SK-N-SH (cell line): ENCODE measurements around the gene PRR22. TPM values are rescaled to one million over a fixed set of nuclear protein-coding genes. Genes with fewer than 3 reads are reported as not detected.

Experiments used
- CTCF ChIA-PET: fragments of 300-600, 350-600 bp; formaldehyde crosslinking; extraction: SDS; loops from one replicate; lab custom pipeline; 2021; lab: Yijun Ruan, JAX
- POLR2A ChIA-PET: fragments of 350-600 bp; sonication (Branson Sonifier 250); formaldehyde crosslinking; extraction: SDS; loops from one replicate; lab custom pipeline; 2020; ENCODE audit warnings: antibody characterized with exemption, inconsistent platforms; lab: Yijun Ruan, JAX
- DNase-seq: peaks from one replicate; pipeline ENCODE4 v3.0.0; 2012
- H2AFZ ChIP-seq: fragments of 200-600 bp; sonication (generic); 2 replicates; pipeline ENCODE4 v1.8.1; 2016; ENCODE audit warnings: antibody characterized with exemption, mild to moderate bottlenecking, low read depth
- H3F3A ChIP-seq: fragments of 200-600 bp; sonication (generic); replicated peaks from 2 replicates; pipeline ENCODE3; 2016; ENCODE audit warnings: antibody characterized with exemption, mild to moderate bottlenecking; ENCODE audit not compliant: insufficient read depth
- H3K27ac ChIP-seq, 2 experiments: fragments of 200-500 bp in 1 of 2; fragments of 200-600 bp in 1 of 2; sonication (Bioruptor generic) in 1 of 2; sonication (generic), shearing (Covaris generic) in 1 of 2; 2 replicates each; pipeline versions ENCODE4 v1.5.1 to v1.6.1; 2014 to 2016; ENCODE audit warnings: low read depth in 2 of 2, inconsistent platforms in 1 of 2, low read length in 1 of 2, mild to moderate bottlenecking in 1 of 2, mixed read lengths in 1 of 2
- H3K27me3 ChIP-seq: fragments of 200-600 bp; sonication (generic), shearing (Covaris generic); 2 replicates; pipeline ENCODE4 v1.6.1; 2016; ENCODE audit warnings: mixed run types; ENCODE audit not compliant: insufficient read depth
- H3K36me3 ChIP-seq, 2 experiments: fragments of 200-500 bp in 1 of 2; fragments of 200-600 bp in 1 of 2; sonication (Bioruptor generic) in 1 of 2; sonication (generic) in 1 of 2; replicated peaks in 1 of 2; 2 replicates each; pipeline versions ENCODE3 to v1.5.1; 2014 to 2016; ENCODE audit warnings: low read length in 1 of 2, mild to moderate bottlenecking in 1 of 2; ENCODE audit not compliant: insufficient read depth in 2 of 2, control insufficient read depth in 1 of 2
- H3K4me1 ChIP-seq, 2 experiments: fragments of 200-500 bp in 1 of 2; fragments of 200-600 bp in 1 of 2; sonication (Bioruptor generic) in 1 of 2; sonication (generic), shearing (Covaris generic) in 1 of 2; 2 replicates each; pipeline versions ENCODE4 v1.5.1 to v1.6.1; 2014 to 2016; ENCODE audit warnings: low read depth in 1 of 2, low read length in 1 of 2, mixed run types in 1 of 2; ENCODE audit not compliant: insufficient read depth in 2 of 2, control insufficient read depth in 1 of 2
- H3K4me2 ChIP-seq: fragments of 200-600 bp; sonication (generic), shearing (Covaris generic); 2 replicates; pipeline ENCODE4 v1.6.1; 2017; ENCODE audit warnings: mixed run types
- H3K4me3 ChIP-seq, 2 experiments: fragments of 200-500 bp in 1 of 2; fragments of 200-600 bp in 1 of 2; sonication (Bioruptor generic) in 1 of 2; sonication (generic), shearing (Covaris generic) in 1 of 2; 2 replicates each; pipeline versions ENCODE4 v1.5.1 to v1.8.1; 2014 to 2016; ENCODE audit warnings: low read depth in 2 of 2, inconsistent platforms in 1 of 2, low read length in 1 of 2, mild to moderate bottlenecking in 1 of 2, mixed read lengths in 1 of 2, moderate library complexity in 1 of 2
- H3K79me2 ChIP-seq: fragments of 200-600 bp; sonication (generic); 2 replicates; pipeline ENCODE4 v1.8.1; 2017; ENCODE audit warnings: mild to moderate bottlenecking; ENCODE audit not compliant: insufficient read depth
- H3K9ac ChIP-seq: fragments of 200-600 bp; sonication (generic); 2 replicates; pipeline ENCODE4 v1.6.1; 2017; ENCODE audit warnings: mixed run types
- H3K9me2 ChIP-seq: fragments of 200-600 bp; sonication (generic); 2 replicates; pipeline ENCODE4 v1.6.1; 2017; ENCODE audit warnings: mixed run types
- H3K9me3 ChIP-seq: fragments of 200-600 bp; sonication (generic); 2 replicates; pipeline ENCODE4 v1.6.1; 2017; ENCODE audit warnings: mixed run types, mild to moderate bottlenecking, moderate library complexity
- H4K20me1 ChIP-seq: fragments of 200-600 bp; sonication (generic); 2 replicates; pipeline ENCODE4 v1.6.1; 2017; ENCODE audit warnings: mild to moderate bottlenecking, mixed run types; ENCODE audit not compliant: insufficient read depth
- CHD2 ChIP-seq: fragments of 150-350 bp; IDR thresholded peaks from 2 replicates; pipeline ENCODE4 v1.6.1; 2018; ENCODE audit warnings: low read length; ENCODE audit not compliant: partially characterized antibody
- EP300 ChIP-seq, 2 experiments: IDR thresholded peaks; 2 replicates each; pipeline versions ENCODE4 v1.4.0 to v1.6.1; 2012; ENCODE audit warnings: borderline replicate concordance in 1 of 2, low read depth in 1 of 2, low read length in 1 of 2
- EZH2phosphoT487 ChIP-seq: fragments of 200-600 bp; sonication (generic); IDR thresholded peaks from 2 replicates; pipeline ENCODE4 v1.6.1; 2017; ENCODE audit warnings: low read depth, mixed run types, mild to moderate bottlenecking, antibody characterized with exemption, moderate library complexity, borderline replicate concordance
- FOSL2 ChIP-seq: IDR thresholded peaks from 2 replicates; pipeline ENCODE4 v1.4.0; 2012; ENCODE audit warnings: low read depth, mild to moderate bottlenecking, moderate library complexity, borderline replicate concordance
- GATA2 ChIP-seq: sonication (generic); formaldehyde crosslinking; IDR thresholded peaks from 2 replicates; pipeline ENCODE4 v1.5.0; 2020; ENCODE audit warnings: mild to moderate bottlenecking, missing genetic modification reagents
- JUND ChIP-seq: IDR thresholded peaks from 2 replicates; pipeline ENCODE4 v1.4.0; 2012
- RAD21 ChIP-seq: IDR thresholded peaks from 2 replicates; pipeline ENCODE4 v1.6.1; 2012; ENCODE audit warnings: mild to moderate bottlenecking, low read length
- RXRA ChIP-seq: IDR thresholded peaks from 2 replicates; pipeline ENCODE4 v1.4.0; 2012; ENCODE audit warnings: low read depth, mild to moderate bottlenecking, borderline replicate concordance
- WGBS: methylation state at CpG from one replicate; pipeline ENCODE4 v1.1.6; 2017; ENCODE audit warnings: low lambda C conversion rate; 5-methylcytosine and 5-hydroxymethylcytosine counted together
- polyA plus RNA-seq, 3 experiments: library from polyadenylated mRNA; depleted of rRNA; stranded (reverse); fragments of >200 nt; gene quantifications; 2 replicates each; pipeline ENCODE4 v1.2.3, GENCODE V29; 2012
- TF ChIP-seq, protein P1 (sequence below): fragments of 150-350 bp; IDR thresholded peaks from 2 replicates; pipeline ENCODE4 v1.6.1; 2016; ENCODE audit warnings: mild to moderate bottlenecking, low read depth, low read length
- TF ChIP-seq, protein P2 (sequence below): fragments of 200-600 bp; sonication (generic); IDR thresholded peaks from 2 replicates; pipeline ENCODE4 v1.6.1; 2017; ENCODE audit warnings: antibody characterized with exemption, mild to moderate bottlenecking, moderate library complexity

PRR22 gene
- polyA plus RNA-seq, 1 of the 3 experiments (the other 2 are of a cell fraction) = 0.82 TPM

DNA sequence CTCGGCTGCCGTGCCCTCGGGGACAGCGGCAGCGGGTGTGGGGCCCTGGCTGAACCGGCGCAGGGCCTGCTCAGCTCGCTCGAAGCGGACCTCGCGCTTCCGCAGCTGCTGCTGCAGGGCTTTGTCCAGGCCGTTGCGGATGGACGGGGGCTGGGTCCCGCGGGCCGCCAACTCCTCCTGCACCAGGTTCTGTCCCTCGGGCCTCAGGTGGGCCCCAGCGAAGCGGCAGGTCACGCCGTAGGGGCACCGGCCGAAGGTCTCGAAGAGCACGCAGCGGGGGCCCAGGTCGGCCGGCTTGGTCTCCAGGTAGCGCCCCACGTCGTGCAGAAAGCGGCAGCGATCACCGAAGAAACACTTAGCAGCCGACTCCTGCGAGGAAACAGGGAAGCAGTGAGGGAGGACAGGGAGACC lies 4.8 kb upstream of the PRR22 start:
- H3K4me2 ChIP-seq = no peak overlapping the region
- ChIA-PET CTCF (interaction anchor here (0.9 to 2.9 kb wide), 4 partner anchors 8 to 233 kb away, joined by 4 to 12 read pairs (median 5); partner anchors contain the start of gene NRTN), POLR2A (no interaction called here)

DNA sequence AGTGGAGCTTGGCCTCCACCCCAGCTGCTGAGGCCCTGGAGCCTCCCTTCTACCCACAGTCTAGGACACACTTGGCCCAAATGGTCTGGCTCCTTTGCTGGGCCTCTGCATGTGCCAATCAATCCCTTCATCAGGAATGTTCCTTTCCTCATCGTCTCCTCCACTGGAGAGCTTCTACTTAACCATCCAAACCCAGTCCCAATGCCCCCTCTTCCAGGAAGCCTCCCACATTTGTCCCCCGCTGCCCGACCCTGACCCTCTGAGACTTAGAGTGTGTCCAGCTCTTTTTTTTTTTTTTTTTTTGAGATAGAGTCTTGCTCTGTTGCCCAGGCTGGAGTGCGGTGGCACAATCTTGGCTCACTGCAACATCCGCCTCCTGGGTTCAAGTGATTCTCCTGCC lies 3.9 kb upstream of the PRR22 start:
- H3K9ac ChIP-seq = no peak overlapping the region
- no peak overlapping the region for H2AFZ ChIP-seq
- no peaks in the 10 kb centered on the region for H3K9me2 ChIP-seq
- H3F3A ChIP-seq = no peaks in the 10 kb centered on the region
- DNase-seq = no peak
- H3K27ac ChIP-seq = no peak overlapping the region
- TF ChIP-seq GATA2 = no peak
- no peak for TF ChIP-seq JUND
- TF ChIP-seq, protein P1, sequence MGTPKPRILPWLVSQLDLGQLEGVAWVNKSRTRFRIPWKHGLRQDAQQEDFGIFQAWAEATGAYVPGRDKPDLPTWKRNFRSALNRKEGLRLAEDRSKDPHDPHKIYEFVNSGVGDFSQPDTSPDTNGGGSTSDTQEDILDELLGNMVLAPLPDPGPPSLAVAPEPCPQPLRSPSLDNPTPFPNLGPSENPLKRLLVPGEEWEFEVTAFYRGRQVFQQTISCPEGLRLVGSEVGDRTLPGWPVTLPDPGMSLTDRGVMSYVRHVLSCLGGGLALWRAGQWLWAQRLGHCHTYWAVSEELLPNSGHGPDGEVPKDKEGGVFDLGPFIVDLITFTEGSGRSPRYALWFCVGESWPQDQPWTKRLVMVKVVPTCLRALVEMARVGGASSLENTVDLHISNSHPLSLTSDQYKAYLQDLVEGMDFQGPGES = no peak
- TF ChIP-seq, all 33 proteins: peak for 0
- ChIA-PET CTCF (interaction anchor here (1.4 to 1.6 kb wide), 2 partner anchors 14 to 16 kb away, joined by 5 read pairs; partner anchors contain the start of gene NRTN), POLR2A (no interaction called here)
- Histone ChIP-seq H3K9me3 (no peaks in the 10 kb centered on the region), H3K4me1 (peaks cover 0 to 8% of the 10 kb centered on the region in 2 experiments; a peak in 1 of 4 replicates), H3K79me2 (peaks cover 8% of the 10 kb centered on the region; the same call in 1 of the 2 replicates), H3K36me3 (peaks cover 0 to 47% of the 10 kb centered on the region in 2 experiments), H3K4me2 (no peak overlapping the region), H3K27me3 (no peaks in the 10 kb centered on the region), H3K4me3 (no peak overlapping the region), H4K20me1 (0 out of 2 replicates have a peak, but pooled peaks cover 5% of the 10 kb centered on the region)
- 97% methylated on average over 5 of the region's 5 CpGs for WGBS

More for the DNA sequence above, 4.8 kb upstream of the PRR22 start:
- Histone ChIP-seq H2AFZ (no peak overlapping the region), H3F3A (no peaks in the 10 kb centered on the region), H3K9ac (no peak overlapping the region), H3K4me1 (peaks cover 0 to 8% of the 10 kb centered on the region in 2 experiments; a peak in 1 of 4 replicates), H3K27me3 (no peaks in the 10 kb centered on the region), H3K4me3 (no peak overlapping the region), H3K27ac (no peak overlapping the region), H3K79me2 (peaks cover 8% of the 10 kb centered on the region; the same call in 1 of the 2 replicates), H4K20me1 (0 out of 2 replicates have a peak, but pooled peaks cover 5% of the 10 kb centered on the region), H3K36me3 (peaks cover 0 to 44% of the 10 kb centered on the region in 2 experiments), H3K9me2 (no peaks in the 10 kb centered on the region), H3K9me3 (no peaks in the 10 kb centered on the region)
- TF ChIP-seq CHD2 (no peak), RXRA (no peak), RAD21 (no peak), FOSL2 (no peak), EZH2phosphoT487 (no peak), EP300 (IDR thresholded peaks at IDR 0.05; ENCODE audit: borderline replicate concordance in 1 of 2, low read depth in 1 of 2, low read length in 1 of 2) (no peak)
- TF ChIP-seq, protein P2, sequence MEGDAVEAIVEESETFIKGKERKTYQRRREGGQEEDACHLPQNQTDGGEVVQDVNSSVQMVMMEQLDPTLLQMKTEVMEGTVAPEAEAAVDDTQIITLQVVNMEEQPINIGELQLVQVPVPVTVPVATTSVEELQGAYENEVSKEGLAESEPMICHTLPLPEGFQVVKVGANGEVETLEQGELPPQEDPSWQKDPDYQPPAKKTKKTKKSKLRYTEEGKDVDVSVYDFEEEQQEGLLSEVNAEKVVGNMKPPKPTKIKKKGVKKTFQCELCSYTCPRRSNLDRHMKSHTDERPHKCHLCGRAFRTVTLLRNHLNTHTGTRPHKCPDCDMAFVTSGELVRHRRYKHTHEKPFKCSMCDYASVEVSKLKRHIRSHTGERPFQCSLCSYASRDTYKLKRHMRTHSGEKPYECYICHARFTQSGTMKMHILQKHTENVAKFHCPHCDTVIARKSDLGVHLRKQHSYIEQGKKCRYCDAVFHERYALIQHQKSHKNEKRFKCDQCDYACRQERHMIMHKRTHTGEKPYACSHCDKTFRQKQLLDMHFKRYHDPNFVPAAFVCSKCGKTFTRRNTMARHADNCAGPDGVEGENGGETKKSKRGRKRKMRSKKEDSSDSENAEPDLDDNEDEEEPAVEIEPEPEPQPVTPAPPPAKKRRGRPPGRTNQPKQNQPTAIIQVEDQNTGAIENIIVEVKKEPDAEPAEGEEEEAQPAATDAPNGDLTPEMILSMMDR = no peak
- DNase-seq = no peak
- 98% methylated on average over 11 of the region's 39 CpGs for WGBS
